IPS DF 4.7 (cell line): ENCODE results near the gene SPOCK3.
"Not testable (repeated sequence)": the region's sequence is repeated elsewhere in the genome, so short reads cannot be mapped to it uniquely, and the experiment has no call there.

Source experiments
- DNase-seq: peaks from one replicate; pipeline ENCODE4 v3.0.0-alpha.2; 2013; ENCODE audit warnings: low spot score; ENCODE audit errors: extremely low read depth

Gene SPOCK3

DNA sequence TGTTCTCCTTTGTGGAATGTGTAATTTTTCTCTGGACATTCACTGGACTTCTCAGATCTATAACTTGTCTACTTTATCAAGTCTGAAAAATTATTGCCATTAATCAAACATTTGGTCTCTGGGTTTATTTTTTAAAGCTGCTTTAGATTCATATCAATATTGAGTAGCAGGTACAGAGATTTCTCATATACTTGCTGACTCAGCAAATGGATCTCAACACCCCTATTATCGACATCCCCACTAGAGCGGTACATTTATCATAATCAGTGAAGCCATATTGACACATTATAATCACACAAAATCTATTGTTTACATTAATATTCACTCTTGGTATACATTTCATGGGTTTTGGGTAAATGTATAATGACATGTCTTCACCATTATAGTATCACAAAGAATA is 268.7 kb downstream of the SPOCK3 start:
- DNase-seq: no peak

- DNase-seq: no peak
Observed at GRCh38 chr4:166957451-166957850, 276.8 kb downstream of the SPOCK3 start.

- no peak for DNase-seq
Observed at GRCh38 chr4:166956484-166956883, 277.8 kb downstream of the SPOCK3 start.

DNA sequence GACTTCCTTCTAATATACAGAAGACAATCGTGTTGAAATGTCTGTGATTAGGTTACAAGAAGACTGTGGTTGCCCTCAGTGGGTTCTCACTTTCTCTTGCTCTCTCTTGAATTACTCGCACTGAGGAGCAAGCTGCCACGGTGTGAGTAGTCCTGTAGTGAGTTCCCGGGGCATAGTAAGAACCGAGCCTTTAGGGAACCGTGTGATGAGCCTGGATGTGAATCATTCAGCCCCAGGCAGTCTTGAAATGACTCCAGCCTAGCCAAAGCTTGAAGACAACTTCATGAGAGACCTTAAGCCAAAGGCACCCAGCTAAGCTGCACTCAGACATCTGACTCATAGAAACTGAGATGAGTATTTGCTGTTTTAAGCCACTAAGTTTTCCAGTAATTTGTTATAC is 292.7 kb downstream of the SPOCK3 start:
- no peak for DNase-seq

DNA sequence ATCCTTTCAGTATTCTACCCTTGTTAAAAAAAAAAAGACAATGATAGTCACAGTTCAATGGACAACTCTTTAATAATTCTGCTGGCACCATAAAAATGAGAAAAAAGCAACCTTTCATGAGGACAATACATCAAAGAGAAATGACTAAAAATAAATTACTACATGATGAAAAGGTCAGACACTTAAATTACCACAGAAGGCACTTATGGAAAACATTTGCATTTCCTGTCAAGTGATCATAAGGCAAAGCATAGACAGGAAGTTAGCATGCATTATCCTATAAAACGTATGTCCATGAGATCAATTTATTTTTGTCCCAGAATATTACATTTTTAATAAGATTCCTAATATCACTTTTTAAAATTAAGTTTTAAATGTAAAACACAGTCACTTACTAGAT is 303.8 kb downstream of the SPOCK3 start:
- no peak for DNase-seq

GRCh38 chr4:166924424-166924823 is 309.9 kb downstream of the SPOCK3 start:
- no peak for DNase-seq

GRCh38 chr4:166913926-166914325 is 320.4 kb downstream of the SPOCK3 start:
- no peak for DNase-seq

- DNase-seq: no peak
Observed at GRCh38 chr4:166903408-166903807, 330.9 kb downstream of the SPOCK3 start.

DNA sequence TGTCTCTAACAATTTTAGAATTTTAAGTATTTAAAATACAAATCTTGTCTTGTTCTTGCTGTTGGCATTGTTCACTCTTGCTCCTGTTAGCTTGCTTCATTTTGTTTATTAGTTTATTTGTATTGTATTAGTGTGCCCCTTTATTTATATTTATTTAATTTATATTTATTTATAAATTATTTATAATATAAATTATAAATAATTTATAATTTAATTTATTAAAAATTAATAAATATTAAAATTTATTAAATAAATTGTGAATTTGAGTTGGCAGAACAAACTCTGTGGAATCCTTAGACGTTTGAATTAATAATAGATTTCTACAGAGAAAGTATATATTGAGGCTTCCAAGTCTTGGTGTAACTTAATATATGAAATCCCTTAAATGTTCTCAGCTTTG is 331.4 kb downstream of the SPOCK3 start:
- no peak for DNase-seq

DNA sequence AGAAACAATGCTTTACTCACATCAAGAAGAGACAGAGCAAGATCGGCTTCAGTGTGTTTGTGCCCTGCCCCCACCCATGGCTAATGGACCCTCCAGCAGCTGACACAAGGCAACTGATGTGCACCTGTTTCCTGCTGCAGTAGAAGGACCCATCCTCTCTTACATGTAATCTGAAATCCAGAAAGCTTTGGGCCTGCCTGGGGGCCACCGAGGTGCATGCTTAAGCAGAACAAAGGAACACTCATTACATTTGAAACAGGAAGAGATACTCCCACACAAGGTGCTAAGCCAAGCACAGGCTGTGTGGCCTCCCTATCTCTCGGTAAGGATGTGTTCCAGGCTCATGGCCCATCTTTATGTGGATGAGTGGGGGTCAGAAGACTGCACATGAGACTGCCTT is 338.0 kb downstream of the SPOCK3 start:
- DNase-seq: no peak

GRCh38 chr4:166895771-166896170 is 338.5 kb downstream of the SPOCK3 start:
- DNase-seq: no peak

DNA sequence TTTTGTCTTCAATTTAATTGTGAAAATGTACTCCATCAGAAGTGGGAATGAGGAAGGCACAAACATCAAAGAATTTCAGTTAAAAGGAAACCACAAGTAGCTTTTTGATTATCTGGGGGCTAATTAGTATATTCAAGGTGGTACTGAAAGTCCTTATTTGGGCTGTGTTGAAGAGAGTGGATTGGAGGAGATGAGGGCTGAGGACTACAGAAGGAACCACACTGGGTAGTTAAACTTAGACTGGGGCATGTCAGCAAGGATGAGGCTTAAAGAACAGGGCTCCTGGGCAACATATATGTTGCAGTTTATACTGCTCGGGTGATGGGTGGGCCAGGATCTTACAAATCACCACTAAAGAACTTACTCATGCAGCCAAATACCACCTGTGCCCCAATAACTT is 346.8 kb downstream of the SPOCK3 start:
- DNase-seq: no peak

GRCh38 chr4:166886718-166887117 is 347.6 kb downstream of the SPOCK3 start:
- no peak for DNase-seq

DNA sequence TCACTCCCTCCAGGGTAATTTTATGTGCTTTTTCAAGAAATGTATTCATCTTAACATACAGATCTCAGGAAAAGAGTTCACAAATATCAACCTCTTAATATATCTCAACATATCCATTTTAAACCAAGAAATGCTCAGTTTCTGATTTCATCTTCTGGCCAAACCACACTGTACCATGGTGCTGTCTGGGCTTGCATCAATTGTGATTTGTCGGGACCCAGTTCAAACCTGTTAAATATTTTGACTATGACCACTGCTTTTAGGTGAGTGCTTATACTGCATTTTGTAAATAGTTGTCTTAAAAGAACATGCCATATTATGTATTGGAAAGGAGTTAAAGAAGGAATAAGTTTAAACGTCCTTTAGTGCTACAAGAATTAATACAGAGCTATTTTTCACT is 352.1 kb downstream of the SPOCK3 start:
- no peak for DNase-seq

DNA sequence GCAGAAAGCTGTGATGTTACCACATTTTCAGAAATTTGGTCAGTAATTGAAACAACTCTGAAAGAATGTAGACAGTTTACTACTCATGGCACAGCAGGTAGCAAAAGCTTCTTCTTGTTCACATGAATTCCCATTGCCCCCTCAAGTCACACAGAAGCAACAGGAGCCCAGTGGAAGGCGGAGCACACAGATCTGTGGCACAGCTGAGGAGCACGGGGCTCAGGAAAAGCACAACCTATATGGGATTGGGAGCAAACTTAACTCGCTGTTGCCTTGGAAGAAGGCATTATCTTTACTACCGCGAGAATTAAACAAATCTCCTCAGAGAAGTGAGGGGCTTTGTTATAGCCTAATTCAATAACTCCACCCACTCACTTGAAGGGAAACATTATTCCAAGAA is 358.5 kb downstream of the SPOCK3 start:
- DNase-seq: no peak

- DNase-seq: no peak
Observed at GRCh38 chr4:166862032-166862431, 372.3 kb downstream of the SPOCK3 start.

DNA sequence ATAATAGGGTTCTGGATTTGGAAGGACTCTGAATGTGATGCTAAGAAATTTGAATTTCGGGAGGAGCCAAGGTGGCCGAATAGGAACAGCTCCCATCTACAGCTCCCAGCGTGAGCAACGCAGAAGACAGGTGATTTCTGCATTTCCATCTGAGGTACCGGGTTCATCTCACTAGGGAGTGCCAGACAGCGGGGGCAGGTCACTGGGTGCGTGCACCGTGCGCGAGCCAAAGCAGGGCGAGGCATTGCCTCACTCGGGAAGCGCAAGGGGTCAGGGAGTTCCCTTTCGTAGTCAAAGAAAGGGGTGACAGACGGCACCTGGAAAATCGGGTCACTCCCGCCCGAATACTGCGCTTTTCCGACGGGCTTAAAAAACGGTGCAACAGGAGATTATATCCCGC is 383.9 kb downstream of the SPOCK3 start:
- DNase-seq: not testable (repeated sequence)

- no peak for DNase-seq
Observed at GRCh38 chr4:166846939-166847338, 387.4 kb downstream of the SPOCK3 start.

DNA sequence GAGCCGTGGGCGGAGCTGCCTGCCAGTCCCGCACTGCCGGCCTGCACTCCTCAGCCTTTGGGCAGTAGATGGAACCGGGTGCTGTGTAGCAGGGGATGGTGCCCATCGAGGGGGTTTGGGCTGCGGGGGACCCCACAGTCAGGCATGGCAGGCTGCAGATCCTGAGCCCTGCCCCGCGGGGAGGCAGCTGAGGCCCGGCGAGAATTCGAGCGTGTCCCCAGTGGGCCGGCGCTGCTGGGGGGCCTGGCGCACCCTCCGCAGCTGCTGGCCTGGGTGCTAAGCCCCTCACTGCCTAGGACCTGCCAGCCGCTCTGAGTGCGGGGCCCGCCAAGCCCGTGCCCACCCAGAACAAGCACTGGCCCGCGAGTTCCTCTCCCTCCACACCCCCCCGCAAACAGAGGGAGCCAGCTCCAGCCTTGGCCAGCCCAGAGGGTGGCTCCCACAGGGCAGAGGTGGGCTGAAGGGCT is 391.5 kb downstream of the SPOCK3 start:
- DNase-seq: no peak

DNA sequence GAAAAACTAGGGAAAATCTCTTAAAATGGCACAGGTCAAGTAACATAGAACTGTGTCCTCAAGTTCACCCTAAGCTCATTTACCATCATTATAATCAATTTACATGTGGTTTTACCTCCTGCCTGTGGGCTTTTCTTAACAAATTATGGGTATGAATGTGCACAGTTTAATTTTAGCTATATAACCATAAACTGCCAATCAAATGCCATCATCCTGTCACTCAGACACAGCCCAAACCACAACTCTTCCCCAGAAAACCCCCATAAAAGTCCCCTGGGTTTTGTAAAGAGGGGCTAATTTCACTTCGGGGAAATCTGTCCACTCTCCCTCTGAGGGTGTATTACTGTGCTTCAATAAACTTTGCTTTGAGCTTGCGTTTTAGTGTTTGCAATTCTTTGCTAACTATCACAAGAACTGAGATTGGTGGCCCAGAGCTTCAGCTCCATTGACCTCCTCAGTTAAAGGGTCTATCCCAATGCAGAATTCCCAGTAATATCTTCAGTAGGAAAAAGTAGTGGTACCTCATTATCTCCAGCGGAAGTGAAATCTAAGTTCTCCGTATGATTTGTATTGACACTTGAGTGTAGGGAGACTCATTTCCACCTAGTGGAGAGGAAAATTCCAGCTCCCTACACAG is 394.6 kb downstream of the SPOCK3 start:
- DNase-seq: no peak

GRCh38 chr4:166838975-166839614 is 395.2 kb downstream of the SPOCK3 start:
- no peak for DNase-seq

DNA sequence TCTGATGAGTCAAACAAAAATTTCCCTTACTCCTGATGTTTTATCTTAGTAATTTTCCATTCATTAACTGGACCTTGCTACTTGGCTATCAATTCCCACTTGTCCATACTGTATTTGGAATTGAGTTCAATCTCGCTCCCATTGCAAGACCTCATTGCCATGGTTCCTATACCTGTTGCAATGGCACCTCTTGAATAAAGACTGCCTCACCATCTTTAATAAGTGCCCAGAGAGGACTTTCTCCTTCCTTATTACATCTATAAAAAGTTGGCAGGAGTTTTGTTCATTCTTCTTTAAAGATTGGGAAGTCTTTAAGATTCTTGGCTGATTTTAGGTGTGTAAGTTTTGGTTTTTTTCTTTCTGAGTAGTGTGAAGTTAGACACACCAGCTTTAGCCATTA is 397.4 kb downstream of the SPOCK3 start:
- DNase-seq: no peak

DNA sequence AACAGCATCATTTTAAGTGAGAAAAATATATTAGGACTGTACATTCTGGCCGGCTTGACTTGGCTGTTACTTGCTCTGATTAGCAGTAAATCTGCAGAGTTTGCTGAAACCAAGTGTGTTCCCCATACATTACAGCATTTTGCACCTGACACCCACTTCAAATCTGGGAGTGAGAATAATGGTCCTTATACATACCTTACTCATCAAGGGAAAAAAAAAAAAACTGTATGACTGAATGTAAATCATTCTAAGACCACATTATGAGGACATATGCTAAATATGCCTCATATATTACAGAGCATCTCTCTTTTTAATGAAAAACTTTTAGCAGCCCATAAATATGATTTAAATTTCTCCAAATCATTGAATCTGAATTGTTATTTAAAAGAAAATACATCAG is 406.7 kb downstream of the SPOCK3 start:
- DNase-seq: no peak
